ENCODE measurements around the gene SBNO1. TPM values are rescaled to one million over a fixed set of nuclear protein-coding genes. Genes with fewer than 3 reads are reported as not detected.

SBNO1 gene
- polyA plus RNA-seq, 3 donors = 5.6 to 16.9 (median 11.4) TPM

DNA sequence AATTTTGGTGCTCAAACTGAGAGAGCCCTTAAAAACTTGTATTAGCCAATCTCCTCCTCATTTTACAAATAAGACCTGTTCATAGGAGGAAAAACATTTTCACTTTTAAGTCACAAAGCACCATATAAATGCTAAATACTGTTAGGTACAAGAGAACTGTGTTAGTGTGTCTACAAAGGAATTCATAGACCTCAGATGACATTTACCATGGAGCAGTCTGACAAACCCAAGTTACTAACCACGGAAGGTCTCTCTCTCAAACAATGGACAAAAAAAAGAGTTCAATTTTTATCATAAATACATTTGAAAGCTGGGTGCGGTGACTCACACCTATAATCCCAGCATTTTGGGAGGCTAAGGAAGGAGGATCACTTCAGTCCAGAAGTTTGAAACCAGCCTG lies 10.0 kb downstream of the SBNO1 start:
- H4K20me1 ChIP-seq (ENCODE audit: insufficient read depth, low read length) = peaks cover 99% of the 10 kb centered on the region
- H3K27me3 Mint-ChIP-seq (ENCODE audit: low read depth in 3 of 3) = peaks cover 0 to 3% (median 0%) of the 10 kb centered on the region in 3 donors

DNA sequence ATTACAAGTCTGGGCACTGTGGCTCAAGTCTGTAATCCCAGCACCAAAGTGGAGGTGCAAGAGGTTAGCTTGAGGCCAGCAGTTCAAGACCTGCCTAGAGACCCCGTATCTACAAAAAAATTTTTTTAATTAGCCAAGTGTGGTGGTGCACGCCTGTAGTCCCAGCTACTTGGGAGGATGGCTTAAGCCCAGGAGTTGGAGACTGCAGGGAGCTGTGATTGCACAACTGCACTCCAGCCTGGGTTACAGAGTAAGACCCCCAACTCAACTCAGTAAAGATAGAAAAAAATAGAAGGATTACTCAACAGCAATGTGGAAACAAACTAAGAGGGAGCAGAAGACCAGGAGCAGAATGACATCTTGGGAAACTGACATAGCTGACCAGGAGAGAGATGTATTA lies 13.3 kb downstream of the SBNO1 start:
- Histone ChIP-seq H2AFZ (ENCODE audit: insufficient read depth, low read depth, low read length, poor library complexity, severe bottlenecking) (no peak overlapping the region), H4K20me1 (ENCODE audit: insufficient read depth, low read length) (peaks cover 83% of the 10 kb centered on the region), H3K27ac (ENCODE audit: low read depth in 1 of 2, low read length in 2 of 2) (peak overlapping the region in 1 of 2 donors; percentile 57), H3K9me3 (replicated peaks in 1 of 2; ENCODE audit: control insufficient read depth in 1 of 2, insufficient read depth in 1 of 2, low read length in 2 of 2) (no peaks in the 10 kb centered on the region), H3K36me3 (replicated peaks in 1 of 2; ENCODE audit: control insufficient read depth in 1 of 2, insufficient read depth in 2 of 2, low read length in 2 of 2) (peaks cover 7 to 24% of the 10 kb centered on the region in 2 donors), H3K9ac (ENCODE audit: insufficient read depth, low read length, poor library complexity, severe bottlenecking) (no peak overlapping the region), H3K4me2 (replicated peaks; ENCODE audit: extremely low read depth, low read length, poor library complexity, severe bottlenecking) (no peak overlapping the region), H3K4me1 (ENCODE audit: control insufficient read depth in 1 of 2, insufficient read depth in 2 of 2, low read length in 2 of 2) (peaks cover 28 to 31% of the 10 kb centered on the region in 2 donors), H3K79me2 (ENCODE audit: insufficient read depth, low read length) (peaks cover 86% of the 10 kb centered on the region), H3K4me3 (replicated peaks in 1 of 3; ENCODE audit: low read depth in 2 of 3, low read length in 3 of 3) (no peak overlapping the region), H3K27me3 (ENCODE audit: control insufficient read depth in 2 of 2, insufficient read depth in 2 of 2, low read length in 2 of 2) (no peaks in the 10 kb centered on the region)
- Mint-ChIP-seq H3K4me1 (peaks cover 39% of the 10 kb centered on the region), H3K9me3 (peaks cover 0 to 2% (median 0%) of the 10 kb centered on the region in 7 donors), H3K4me3 (no peak overlapping the region), H3K27me3 (ENCODE audit: low read depth in 3 of 3) (peaks cover 0 to 3% (median 0%) of the 10 kb centered on the region in 3 donors), H3K36me3 (peaks cover 16 to 47% of the 10 kb centered on the region in 2 donors), H3K27ac (peak overlapping the region; percentile 72 to 90 (median 80))
- no CpG with 5 or more reads among the region's 2 CpGs for WGBS (ENCODE audit: insufficient coverage)
- intact Hi-C loops (cut with micrococcal nuclease) = loop anchor here in 1 of 2 donors (5.0 kb wide), 1 partner anchor 41 kb away; no protein-coding TSS in a partner anchor
- no peak for DNase-seq
- TF ChIP-seq, protein P1, sequence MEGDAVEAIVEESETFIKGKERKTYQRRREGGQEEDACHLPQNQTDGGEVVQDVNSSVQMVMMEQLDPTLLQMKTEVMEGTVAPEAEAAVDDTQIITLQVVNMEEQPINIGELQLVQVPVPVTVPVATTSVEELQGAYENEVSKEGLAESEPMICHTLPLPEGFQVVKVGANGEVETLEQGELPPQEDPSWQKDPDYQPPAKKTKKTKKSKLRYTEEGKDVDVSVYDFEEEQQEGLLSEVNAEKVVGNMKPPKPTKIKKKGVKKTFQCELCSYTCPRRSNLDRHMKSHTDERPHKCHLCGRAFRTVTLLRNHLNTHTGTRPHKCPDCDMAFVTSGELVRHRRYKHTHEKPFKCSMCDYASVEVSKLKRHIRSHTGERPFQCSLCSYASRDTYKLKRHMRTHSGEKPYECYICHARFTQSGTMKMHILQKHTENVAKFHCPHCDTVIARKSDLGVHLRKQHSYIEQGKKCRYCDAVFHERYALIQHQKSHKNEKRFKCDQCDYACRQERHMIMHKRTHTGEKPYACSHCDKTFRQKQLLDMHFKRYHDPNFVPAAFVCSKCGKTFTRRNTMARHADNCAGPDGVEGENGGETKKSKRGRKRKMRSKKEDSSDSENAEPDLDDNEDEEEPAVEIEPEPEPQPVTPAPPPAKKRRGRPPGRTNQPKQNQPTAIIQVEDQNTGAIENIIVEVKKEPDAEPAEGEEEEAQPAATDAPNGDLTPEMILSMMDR (IDR thresholded peaks at IDR 0.05) = no peak

More for the DNA sequence above, 10.0 kb downstream of the SBNO1 start:
- H2AFZ ChIP-seq (ENCODE audit: insufficient read depth, low read depth, low read length, poor library complexity, severe bottlenecking) = no peak overlapping the region
- H3K9ac ChIP-seq (ENCODE audit: insufficient read depth, low read length, poor library complexity, severe bottlenecking) = no peak overlapping the region
- TF ChIP-seq, protein P1 (IDR thresholded peaks at IDR 0.05) = no peak
- Mint-ChIP-seq H3K4me1 (peaks cover 27% of the 10 kb centered on the region), H3K9me3 (peaks cover 0 to 2% (median 0%) of the 10 kb centered on the region in 7 donors), H3K36me3 (peaks cover 16 to 33% of the 10 kb centered on the region in 2 donors), H3K4me3 (no peak overlapping the region), H3K27ac (no peak overlapping the region)
- H3K79me2 ChIP-seq (ENCODE audit: insufficient read depth, low read length) = peaks cover 100% of the 10 kb centered on the region
- no peaks in the 10 kb centered on the region for H3K27me3 ChIP-seq (ENCODE audit: control insufficient read depth in 2 of 2, insufficient read depth in 2 of 2, low read length in 2 of 2)
- H3K4me1 ChIP-seq (ENCODE audit: control insufficient read depth in 1 of 2, insufficient read depth in 2 of 2, low read length in 2 of 2) = peaks cover 16 to 17% of the 10 kb centered on the region in 2 donors
- H3K36me3 ChIP-seq (replicated peaks in 1 of 2; ENCODE audit: control insufficient read depth in 1 of 2, insufficient read depth in 2 of 2, low read length in 2 of 2) = peaks cover 0 to 28% of the 10 kb centered on the region in 2 donors
- no CpG with 5 or more reads among the region's 2 CpGs for WGBS (ENCODE audit: insufficient coverage)
- no peak overlapping the region for H3K27ac ChIP-seq (ENCODE audit: low read depth in 1 of 2, low read length in 2 of 2)
- intact Hi-C loops (cut with micrococcal nuclease) = loop anchor here in 1 of 2 donors (5.0 kb wide), 1 partner anchor 38 kb away; no protein-coding TSS in a partner anchor
- no peaks in the 10 kb centered on the region for H3K9me3 ChIP-seq (replicated peaks in 1 of 2; ENCODE audit: control insufficient read depth in 1 of 2, insufficient read depth in 1 of 2, low read length in 2 of 2)
- DNase-seq = no peak
- H3K4me3 ChIP-seq (replicated peaks in 1 of 3; ENCODE audit: low read depth in 2 of 3, low read length in 3 of 3) = no peak overlapping the region
- no peak overlapping the region for H3K4me2 ChIP-seq (replicated peaks; ENCODE audit: extremely low read depth, low read length, poor library complexity, severe bottlenecking)

All from CD14-positive monocyte (primary cell).